HG02981 (cell line): Measurements from ENCODE around the gene NNAT.

ENCODE experiments used
- ATAC-seq: cut with Tn5 transposase; IDR thresholded peaks from one replicate; pipeline ENCODE4 v1.9.1; 2021; ENCODE audit warnings: mild to moderate bottlenecking, moderate library complexity; ENCODE audit not compliant: unreplicated experiment

The NNAT gene

DNA sequence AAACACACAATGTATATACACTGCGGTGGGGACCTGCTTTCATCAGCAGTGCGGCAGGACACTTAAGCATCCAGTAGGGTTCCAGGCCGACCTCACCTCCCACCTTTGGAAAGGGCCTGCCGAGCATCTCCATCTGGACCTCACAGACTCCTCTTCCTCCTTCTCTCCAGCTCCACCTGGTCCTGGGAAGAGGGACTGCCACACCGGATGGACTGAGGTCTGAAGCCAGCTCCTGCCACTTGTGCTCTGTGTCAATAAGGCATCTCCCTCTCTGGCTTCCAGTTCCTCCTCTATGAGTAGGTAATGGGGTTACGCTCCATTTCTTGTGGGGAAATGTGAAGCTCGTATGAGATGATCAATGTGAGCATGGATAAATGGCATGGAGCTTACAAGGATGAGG, 19.1 kb upstream of the NNAT start:
- ATAC-seq, result no peak

DNA sequence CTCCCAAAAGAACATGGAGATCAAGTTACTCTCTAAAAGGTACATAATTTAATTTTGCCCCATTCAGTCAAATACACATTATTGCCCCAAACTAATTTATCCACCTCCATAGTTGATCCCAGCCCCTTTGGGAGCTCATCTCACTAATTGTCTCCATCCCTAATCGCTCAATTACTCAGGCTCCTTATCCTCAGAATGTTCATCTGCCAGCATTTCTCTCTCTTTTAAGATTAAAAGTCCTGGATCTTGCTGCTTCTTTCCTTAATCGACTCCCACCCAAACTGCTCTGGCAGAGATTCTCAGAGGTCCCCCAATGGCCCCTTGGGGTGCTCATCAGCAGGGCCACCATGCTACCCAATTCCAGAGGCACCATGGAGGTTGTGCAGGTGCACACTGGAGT, 18.4 kb upstream of the NNAT start:
- ATAC-seq, result no peak

DNA sequence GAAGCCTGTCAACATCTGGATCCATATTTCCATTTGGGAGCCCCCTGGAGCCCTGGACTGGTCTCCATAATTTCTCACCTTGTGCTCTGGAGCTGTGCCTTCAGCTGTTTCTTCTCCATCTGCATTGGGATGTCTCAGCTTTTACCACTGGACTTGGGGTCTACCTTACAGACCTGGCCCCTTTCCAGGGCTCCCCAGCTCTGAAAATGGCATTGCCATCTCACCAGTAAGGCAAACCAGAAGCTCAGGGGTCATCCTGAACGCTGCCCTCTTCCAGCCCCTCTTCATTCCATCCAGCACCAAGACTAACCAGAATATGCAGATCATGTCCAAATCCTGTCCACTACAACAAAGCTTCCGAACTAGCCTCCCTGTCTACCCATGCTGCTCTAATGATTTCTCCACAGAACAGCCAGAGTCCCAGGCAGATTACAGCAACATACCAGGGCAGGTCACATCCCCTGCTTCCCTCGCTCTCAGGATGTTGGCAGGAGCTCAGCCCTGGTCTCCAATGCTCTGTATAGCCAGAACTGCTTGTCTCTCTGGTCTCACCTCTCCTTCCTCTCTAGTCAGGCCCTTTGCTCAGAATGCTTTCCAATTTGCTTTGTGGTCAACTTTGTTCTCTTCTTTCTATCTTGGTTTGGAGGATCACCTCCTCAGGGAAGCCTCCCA, 17.7 kb upstream of the NNAT start:
- ATAC-seq, result no peak

DNA sequence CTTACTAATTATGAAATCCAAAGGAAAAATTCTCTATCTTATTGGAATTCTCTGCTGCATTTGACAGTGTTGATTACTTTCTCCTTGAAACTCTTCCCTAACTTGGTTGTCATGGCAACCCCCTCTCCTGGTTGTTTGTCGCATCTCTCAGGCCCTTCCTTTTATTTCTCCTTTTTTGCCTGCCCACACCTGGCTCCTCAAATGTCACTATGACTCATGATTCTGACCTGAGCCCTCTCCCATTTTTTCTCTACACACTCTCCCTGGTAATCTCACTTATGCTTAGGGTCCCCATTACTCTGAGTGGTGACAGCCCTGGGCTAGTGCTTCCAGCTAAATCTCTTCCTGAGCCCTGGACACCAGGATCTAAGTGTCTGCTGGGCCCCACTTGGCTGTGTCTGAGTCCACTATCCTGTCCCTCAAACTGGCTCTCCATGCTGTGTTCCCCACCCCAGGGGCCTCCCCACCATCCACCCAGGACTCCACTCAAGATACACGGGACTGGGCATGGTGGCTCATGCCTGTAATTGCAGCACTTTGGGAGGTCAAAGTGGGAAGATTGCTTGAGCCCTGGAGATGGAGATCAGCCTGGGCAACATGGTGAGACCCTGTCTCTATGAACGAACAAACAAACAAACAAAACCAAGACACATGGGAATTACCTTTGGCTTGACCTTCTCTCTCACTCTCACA, 16.5 kb upstream of the NNAT start:
- ATAC-seq, result no peak

DNA sequence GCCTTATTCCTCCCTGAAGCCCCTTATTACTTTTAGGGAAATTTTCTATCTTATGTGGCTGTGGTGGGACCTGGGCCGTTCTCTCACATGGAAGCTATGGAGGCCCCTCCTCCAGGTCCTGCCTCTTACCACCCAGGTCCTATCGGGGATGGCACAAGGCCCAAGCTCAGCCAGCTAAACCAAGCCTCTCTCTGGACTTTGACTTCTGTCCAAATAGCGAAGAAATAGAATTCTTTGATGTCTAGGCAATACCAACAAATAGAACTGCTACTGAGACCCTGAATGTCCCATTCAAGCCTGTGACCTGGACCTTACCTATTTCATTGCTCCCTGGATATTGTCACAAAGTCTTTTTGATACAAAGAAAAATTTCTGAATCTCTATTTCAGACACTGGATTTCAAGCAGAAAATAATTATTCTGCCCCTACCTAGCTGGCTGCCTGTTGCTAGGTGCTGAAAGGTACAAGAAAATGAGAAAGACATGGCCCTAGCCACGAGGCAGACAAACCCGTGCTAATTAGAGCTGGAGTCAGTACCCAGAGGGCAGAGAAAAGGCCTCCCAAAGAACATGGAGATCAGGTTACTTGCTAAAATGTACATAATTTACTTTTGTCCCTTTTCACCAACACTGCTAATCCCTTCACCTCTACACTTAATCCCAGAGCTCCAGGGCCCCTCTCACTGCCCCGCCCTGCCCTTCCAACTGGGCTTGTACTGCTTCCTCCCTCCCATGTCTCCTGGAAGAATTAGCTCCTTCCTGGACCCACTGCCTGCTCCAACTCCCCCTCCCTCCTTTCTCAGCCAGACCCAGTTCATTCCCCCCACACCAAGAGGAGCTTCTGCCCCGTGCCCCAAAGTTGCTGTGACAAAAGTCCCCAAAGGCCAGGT, 15.5 kb upstream of the NNAT start:
- ATAC-seq, result no peak

DNA sequence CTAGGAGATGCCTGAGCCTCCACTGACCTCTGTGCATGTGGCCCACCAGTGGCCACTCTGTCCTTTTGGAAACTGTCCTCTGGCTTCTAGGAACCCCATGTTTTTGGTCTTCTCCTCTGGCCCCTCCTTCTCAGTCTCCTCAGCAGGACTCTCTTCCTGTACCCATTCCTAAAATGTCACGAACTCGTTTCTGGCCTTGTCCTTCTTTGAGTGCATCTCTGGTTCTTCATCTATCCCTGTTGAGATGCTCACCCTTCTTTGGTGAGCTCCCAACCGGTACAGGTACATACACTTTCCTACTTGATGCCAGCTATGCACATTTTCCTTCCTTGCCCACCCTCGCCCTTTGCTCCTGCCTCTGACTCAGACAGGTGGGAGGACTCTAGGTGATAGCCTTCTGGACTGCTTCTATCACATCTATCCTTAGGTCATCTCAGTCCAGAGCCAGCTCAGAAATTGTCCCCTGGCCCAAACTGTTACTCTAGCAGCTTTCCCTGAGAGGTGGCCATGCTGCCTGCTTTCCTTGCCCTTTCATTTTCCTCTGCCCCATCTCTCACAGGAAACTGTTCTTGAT, 14.8 kb upstream of the NNAT start:
- ATAC-seq, result no peak

DNA sequence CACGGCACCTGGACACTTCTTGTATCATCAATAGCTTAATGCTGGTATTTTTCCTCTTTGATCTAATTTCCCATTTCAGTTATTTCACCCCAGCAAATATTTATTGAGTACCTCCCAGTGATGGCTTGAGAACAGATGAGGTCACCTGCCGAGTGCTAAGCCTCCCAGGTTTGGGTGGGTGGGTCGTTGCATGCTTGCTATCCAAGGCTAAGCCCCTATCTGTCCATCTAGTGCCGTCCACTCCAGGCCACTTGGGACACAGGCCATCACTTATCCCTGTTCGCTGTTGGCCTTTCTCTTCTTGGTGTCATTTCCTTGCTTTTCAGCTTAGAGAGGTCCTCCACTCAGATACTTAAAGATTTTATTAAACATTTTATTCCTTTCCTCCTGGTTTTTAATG, 10.8 kb upstream of the NNAT start:
- no peak for ATAC-seq

DNA sequence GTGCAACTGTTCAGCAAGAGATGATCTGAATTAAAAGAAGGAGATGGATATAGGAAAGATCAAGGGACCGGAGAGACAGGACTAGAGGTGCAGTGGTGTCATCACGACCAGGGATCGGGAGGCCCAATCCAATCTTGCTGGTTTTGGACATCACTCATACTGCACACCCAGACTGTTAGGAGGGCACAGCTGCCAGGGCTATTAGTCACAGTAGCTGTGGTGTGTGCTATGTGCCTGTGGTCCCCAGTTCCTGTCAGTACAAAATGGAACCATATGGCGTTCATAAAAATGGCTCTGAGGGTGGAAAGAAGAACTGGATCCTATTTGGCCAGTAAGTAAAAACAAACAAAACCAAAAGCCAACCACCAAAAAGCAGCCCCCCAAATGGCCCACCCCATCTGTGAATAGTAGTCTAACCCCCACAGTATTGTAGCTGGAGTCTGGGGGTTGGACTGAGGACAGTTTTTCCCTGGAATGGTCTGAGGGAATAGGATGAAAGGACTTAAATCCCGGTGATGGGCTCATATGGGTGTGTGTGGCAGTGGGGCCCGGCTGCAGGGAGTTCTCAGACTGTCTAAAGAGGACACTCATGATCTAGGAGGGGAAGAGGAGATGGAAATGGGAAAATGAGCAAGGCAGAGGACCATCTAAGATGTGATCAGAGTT, 9.3 kb upstream of the NNAT start:
- no peak for ATAC-seq

DNA sequence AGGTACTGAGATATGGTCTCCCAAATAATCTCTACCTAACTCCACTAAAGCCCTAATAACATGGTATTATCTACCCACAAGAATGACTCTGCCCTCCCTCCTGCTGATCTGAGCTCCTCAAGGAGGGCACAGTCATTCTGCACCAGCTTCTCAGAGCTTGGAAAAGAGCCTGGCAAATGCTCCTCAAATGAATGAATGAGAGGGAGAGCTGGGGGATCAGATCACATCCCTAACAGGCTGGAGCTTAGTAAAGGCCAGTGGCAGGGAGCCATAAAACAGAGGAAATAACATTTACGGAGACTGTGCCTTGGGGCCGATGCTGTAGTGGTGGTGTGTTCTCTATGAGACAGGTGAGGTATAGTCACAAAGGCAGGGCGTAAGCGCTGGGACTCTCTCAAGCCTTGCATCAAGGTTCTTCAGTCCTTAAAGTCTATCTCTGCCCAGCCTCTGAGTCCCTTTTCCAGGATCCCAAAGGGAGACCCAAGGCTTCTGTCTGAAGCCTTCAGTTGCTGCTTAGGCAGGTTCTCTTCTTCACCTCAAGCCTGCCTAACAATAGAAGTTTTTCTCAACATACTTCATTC, 7.2 kb upstream of the NNAT start:
- no peak for ATAC-seq

DNA sequence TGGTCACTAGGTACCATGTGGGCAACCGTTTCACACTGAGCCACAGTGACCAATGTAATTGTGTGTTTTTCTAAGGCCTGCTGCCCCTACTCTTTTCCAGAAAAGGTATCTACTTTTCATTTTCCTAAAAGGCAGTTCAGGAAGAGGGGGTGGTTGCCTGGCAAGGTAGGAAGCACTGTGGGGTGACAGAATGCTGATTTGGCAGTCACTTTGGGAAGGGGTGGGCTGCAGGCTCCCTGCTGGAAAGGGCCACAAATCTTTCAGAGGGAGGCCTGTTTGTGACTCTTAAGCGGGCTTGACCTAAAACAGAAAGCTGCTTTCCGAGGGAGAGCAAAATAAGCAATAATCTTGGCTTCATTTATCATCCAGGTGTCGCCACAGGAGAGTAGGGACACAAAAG, 5.2 kb upstream of the NNAT start:
- ATAC-seq, result no peak

DNA sequence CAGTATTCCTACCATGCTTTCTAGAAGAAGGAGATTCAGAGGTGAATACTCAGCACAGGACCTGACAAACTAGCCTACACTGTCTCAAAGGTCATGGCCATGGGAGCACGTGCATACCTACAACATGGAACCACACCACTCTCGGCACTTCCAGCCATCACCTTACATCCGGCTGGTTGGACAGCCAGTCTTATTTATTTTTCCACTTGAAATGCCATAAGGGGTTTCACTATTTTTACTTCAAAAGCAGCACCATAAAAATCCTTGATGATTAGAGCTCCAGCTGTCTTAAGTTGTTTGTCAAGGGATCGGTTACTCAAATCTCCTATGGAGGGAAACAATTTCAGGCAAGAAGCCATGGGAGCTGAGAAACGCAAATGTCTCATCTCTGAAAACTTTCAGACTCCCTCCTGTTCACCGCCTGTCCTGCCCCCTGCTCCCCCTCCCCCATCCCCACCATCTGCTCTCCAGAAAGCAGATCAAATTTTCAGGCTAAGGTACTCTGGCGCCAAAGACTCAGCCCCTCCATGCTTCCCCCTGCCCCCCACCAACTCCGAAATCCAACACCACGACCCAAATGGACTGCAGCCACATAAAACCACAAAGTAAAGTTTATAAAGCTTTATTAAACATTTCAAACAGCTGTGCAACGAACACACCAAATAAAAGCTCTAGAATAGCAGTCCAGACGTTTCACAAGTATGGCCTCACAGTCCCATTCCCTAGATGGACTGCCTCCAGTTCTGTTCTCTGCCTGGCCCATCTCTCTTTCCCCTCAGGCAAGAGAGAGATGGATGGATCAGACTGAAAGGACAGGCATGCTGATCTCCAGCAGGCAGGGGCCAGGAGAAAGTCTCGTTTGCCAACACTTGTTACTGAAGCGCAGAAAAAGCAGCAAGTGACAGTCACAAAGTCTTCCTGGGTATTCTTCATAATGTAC, 4.0 kb upstream of the NNAT start:
- no peak for ATAC-seq

DNA sequence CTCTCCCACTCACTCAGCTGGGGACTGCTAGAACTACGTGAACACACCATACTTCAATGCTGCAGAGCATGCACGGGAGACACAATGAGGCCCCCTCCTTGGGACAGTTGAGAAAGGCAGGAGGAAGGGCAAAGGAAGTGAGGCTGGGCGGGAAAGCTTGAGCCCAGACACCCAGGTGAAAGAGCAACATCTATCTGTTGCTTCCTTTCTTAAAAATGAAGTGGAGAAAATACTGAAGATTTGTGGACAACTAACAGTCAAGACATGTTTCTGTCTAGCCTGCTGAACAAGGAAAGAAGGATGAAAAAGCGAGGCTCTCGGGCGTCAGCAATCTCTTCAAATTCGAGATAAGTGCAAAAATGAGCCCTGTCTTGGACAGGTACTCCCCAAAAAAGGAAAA, 3.0 kb upstream of the NNAT start:
- no peak for ATAC-seq

DNA sequence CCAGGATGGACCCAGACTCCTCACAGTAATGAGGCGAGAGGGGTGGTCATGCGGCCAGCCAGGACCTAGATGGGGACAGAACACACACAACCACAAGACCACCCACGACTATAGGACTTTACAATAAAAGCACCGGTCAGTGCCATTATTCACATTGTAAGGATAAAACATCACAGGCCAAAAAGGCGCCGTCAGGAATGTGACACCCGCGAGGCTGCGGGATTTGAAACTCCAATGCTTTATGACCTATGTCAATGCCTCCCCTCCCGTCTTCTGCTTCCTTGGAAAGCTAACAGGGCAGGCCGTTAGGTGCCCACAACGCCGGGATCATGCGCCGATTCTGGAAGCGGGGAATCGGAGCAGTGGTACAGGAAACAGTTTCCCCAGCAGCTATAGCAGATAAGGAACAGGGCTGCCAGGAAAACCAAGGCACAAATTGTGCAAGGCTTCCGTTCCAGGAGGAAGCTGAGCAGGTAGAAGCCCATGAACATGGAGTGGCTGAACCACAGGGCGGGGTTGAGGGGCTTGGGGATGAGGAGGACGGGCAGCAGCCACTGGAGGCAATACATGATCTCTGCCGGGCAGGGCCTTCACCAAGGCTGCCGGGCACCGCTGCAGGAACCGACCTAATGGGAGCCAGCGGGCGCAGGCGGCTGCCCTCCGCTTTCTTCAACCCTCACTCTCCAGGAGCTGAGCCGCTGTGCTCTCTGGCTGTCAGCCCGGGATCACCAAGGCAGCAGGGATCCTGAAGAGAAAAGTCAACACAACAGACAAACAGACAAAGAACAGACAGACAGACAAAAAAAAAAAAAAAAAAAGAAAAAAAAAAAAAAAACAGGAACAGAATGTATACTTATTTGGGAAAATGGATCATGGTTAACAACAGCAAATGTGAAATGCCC, 2.2 kb upstream of the NNAT start:
- ATAC-seq, result no peak

DNA sequence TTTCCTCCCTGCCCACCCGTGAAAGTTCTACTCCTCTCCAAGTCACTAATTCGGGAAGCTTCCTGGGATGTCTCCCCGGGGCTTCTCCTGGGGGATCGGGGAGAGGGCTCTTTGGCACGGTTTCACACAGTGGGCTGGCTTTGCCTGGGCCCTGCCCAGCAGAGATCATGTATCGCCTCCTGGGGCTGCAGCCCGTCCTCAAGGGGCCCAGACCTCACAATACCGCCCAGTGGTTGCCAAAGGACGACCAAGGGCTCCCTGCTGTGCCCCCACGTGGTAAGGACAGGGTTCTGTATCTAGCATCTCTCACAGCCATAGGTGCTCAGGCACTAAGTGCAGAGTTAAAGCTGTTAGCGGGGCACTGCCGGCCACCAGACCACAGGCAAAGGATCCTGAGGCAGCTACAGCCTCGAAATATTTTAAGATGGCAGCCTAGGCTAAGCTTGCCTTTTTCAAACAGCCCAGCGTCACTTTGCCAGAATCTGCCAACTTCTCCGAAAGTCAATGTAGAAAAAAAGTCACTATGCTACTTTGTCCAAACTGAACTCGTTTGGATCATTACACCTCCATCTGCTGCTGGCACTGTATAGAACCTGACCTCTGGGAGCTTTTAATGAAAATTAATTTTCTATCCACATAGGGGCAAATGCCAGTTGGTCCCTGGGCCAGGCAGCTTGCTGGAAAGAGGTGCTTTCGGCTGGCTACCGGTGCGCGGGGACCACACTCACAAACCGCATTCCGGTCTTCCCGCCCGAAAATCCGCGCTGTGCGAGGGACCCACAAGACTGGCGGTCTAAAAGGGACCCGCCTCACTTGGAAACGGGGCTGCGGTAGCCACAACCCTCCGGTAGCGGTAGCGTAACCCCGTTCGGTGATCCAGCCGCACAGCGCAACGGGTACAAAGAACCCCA, 1.3 kb upstream of the NNAT start:
- ATAC-seq, result no peak

DNA sequence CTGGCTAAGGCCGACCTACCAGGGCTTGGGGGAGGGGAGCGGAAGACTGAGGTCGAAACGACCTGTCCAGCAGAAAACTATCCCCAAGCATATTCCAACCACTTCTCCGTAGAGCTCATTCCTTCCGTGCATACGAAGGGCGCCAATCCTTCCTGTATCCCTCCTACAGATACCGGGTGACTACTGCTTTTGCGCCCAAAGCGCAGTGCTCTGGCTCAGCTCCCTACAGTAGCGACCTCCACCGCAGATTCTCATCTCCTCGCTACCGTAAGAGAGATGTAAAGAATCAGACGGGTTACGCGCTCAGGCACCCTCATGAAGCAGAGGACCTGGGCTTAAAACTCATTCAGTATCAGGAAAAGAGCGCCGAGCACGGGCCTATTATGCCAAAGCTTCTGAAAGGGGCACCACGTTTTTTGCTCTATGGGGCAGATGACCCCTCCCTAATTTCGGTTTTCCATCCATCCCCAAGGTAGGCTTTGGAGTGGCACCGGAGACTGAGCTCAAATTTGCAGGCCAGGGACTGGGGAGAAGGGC, 563 bp upstream of the NNAT start:
- no peak for ATAC-seq

DNA sequence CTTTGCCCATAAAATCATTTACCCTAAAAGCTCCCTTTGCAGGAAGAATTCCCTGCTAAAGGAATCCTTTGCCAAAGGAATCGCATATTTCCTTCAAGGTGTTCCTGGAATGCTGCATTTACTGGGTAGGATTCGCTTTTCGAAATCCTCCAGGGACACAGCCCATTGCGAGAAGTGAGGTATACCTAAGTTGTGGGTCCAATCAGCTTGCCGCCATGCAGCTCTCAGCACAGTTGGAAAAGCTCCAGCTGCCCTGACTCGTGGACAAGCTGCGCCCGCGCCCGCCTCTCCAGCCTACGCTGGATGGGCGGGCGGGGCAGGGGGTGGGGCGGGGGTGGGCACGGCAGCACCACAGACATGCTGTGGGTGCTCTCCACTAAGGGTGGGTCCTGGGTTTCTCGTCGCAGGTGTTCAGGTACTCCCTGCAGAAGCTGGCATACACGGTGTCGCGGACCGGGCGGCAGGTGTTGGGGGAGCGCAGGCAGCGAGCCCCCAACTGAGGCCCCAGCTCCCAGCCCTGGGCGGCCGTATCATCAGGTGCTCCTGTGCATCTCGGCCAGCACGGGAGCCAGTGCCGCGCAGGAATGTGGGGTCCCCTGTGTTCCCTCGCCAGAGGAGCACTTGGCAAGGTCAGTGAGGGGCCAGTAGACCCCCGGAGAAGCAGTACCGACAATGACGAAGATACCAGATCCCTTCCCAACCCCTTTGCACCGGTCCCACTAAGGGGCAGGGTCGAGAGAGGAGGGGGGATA, 1.4 kb downstream of the NNAT start:
- ATAC-seq, result no peak

DNA sequence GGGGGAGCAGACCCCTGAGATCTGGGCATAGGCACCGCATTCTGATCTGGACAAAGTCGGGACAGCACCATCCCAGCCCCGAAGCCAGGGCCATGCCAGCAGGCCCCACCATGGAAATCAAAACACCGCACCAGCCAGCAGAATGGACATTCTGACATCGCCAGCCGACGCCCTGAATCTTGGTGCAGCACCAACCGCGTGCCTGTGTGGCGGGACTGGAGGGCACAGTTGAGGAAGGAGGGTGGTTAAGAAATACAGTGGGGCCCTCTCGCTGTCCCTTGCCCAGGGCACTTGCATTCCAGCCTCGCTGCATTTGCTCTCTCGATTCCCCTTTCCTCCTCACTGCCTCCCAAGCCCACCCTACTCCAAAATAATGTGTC, 2.0 kb downstream of the NNAT start:
- no peak for ATAC-seq
